ENCODE measurements around the gene ZNF511. TPM values are rescaled to one million over a fixed set of nuclear protein-coding genes. Genes with fewer than 3 reads are reported as not detected.

ZNF511 gene
- total and polyA plus RNA-seq, 9 of the 15 experiments (the other 6 are each of a cell fraction or from before 2014, with no cell fraction given), result 0.61 to 69.3 (median 40.1) TPM

DNA sequence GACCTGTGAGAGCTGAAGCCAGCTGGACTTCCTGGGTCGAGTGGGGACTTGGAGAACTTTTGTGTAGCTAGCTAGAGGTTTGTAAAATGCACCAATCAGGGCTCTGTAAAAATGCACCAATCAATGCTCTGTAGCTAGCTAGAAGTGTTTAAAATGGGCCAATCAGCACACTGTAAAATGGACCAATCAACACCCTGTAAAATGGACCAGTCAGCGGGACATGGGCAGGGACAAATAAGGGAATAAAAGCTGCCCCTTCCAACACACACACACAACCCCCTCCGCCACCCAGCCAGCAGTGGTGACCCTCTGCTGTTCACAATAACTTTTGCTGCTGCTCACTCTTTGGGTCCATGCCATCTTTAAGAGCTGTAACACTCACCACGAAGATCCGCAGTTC lies 7.1 kb downstream of the ZNF511 start:
- Histone ChIP-seq H3K79me2 (ENCODE audit: control insufficient read depth, insufficient read depth, low read length) (no peaks in the 10 kb centered on the region), H3K9ac (ENCODE audit: insufficient read depth in 1 of 2, low read depth in 2 of 2, low read length in 2 of 2) (no peak overlapping the region), H3K27ac (ENCODE audit: extremely low read depth, low read depth, low read length) (no peak overlapping the region), H3K36me3 (ENCODE audit: control insufficient read depth, insufficient read depth, low read length) (peaks cover 23% of the 10 kb centered on the region; the same call in 2 of the 3 replicates), H3K4me2 (ENCODE audit: insufficient read depth, low read length) (no peak overlapping the region), H3K9me1 (ENCODE audit: control insufficient read depth, insufficient read depth, low read length) (no peaks in the 10 kb centered on the region), H3K4me1 (replicated peaks in 1 of 2; ENCODE audit: control insufficient read depth in 2 of 2, insufficient read depth in 2 of 2, low read length in 2 of 2) (peaks cover 0 to 32% of the 10 kb centered on the region in 2 experiments; a peak in 4 of 5 replicates), H2AFZ (ENCODE audit: low read depth, low read length) (no peak overlapping the region), H3K4me3 (no peak overlapping the region), H4K20me1 (replicated peaks; ENCODE audit: control insufficient read depth, insufficient read depth, low read length) (no peaks in the 10 kb centered on the region), H3K27me3 (ENCODE audit: control insufficient read depth in 2 of 2, insufficient read depth in 2 of 2, low read length in 2 of 2) (no peaks in the 10 kb centered on the region), H3K9me3 (replicated peaks; ENCODE audit: control insufficient read depth, insufficient read depth, low read depth, low read length) (no peaks in the 10 kb centered on the region)
- FAIRE-seq (peak; percentile 79), DNase-seq (ENCODE audit: extremely low read depth in 1 of 4, low spot score in 3 of 4) (no peak), ATAC-seq (peak; percentile 20; the same call in 1 of the 3 replicates)
- POLR2A ChIA-PET, result interaction anchor here (0.6 kb wide), 2 partner anchors 8 to 392 kb away, joined by 3 read pairs; no protein-coding TSS in a partner anchor
- peak; percentile 7 for TF ChIP-seq NFYB (IDR thresholded peaks at IDR 0.05; ENCODE audit: extremely low read depth, insufficient read length)
- 0 out of 2 replicates have a peak, but pooled peaks have one; percentile 13 for TF ChIP-seq ZNF316 (IDR thresholded peaks at IDR 0.05)
- TF ChIP-seq POLR2A (conservative IDR thresholded peaks at IDR 0.05), result no peak
- 62% methylated on average over 5 of the region's 5 CpGs for whole genome bisulfite sequencing (ENCODE audit: insufficient coverage, low coverage, missing lambda C conversion rate)
- no TSS peak for BruUV-seq (replicated peaks)
- CTCF ChIA-PET (ENCODE audit: low intra/inter-chr PET ratio), result no interaction called here
- in situ Hi-C loops (cut with MboI), result no loop called here
- intact Hi-C loops (cut with micrococcal nuclease), result no loop called here

DNA sequence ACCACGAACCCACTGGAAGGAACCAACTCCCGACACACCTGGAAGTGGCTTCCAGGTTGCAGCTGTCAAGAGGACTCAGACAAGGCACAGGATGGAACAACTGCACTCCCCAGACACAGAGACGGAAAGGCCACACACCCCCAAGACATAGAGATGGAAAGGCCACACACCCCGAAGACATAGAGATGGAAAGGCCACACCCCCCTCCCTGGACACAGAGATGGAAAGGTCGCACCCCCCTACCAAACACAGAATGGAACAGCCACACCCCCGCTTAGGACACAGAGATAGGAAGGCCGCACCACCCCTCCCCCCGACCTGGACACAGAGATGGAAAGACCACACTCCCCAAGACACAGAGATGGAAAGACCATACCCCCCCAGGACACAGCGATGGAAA lies 7.6 kb downstream of the ZNF511 start:
- ATAC-seq, result no peak
- in situ Hi-C loops (cut with MboI), result no loop called here
- H3K79me2 ChIP-seq (ENCODE audit: control insufficient read depth, insufficient read depth, low read length), result no peaks in the 10 kb centered on the region
- TF ChIP-seq JUND (IDR thresholded peaks at IDR 0.05; ENCODE audit: borderline replicate concordance, low read depth, low read length), result 0 out of 2 replicates have a peak, but pooled peaks have one; percentile 30
- no peak for TF ChIP-seq JUND (tag; IDR thresholded peaks at IDR 0.05; ENCODE audit: borderline replicate concordance, low read depth, low read length)
- TF ChIP-seq FOXK2 (conservative IDR thresholded peaks at IDR 0.05 in 1 of 2, IDR thresholded peaks at IDR 0.05 in 1 of 2; ENCODE audit: low read depth in 2 of 2), result peak in 1 of 2 experiments; percentile 90; a peak in 2 of 4 replicates
- TF ChIP-seq, protein P1, sequence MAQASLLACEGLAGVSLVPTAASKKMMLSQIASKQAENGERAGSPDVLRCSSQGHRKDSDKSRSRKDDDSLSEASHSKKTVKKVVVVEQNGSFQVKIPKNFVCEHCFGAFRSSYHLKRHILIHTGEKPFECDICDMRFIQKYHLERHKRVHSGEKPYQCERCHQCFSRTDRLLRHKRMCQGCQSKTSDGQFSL (CRISPR knock-in tag; IDR thresholded peaks at IDR 0.05), result peak; percentile 30; the same call in 1 of the 2 replicates
- TF ChIP-seq, protein P1 (tag; IDR thresholded peaks at IDR 0.05), result no peak
- no peak for TF ChIP-seq RCOR1 (IDR thresholded peaks at IDR 0.05; ENCODE audit: borderline replicate concordance in 1 of 2, low read depth in 2 of 2, low read length in 2 of 2)
- TF ChIP-seq ATF7 (IDR thresholded peaks at IDR 0.05), result peak; percentile 73
- TF ChIP-seq, protein P2, sequence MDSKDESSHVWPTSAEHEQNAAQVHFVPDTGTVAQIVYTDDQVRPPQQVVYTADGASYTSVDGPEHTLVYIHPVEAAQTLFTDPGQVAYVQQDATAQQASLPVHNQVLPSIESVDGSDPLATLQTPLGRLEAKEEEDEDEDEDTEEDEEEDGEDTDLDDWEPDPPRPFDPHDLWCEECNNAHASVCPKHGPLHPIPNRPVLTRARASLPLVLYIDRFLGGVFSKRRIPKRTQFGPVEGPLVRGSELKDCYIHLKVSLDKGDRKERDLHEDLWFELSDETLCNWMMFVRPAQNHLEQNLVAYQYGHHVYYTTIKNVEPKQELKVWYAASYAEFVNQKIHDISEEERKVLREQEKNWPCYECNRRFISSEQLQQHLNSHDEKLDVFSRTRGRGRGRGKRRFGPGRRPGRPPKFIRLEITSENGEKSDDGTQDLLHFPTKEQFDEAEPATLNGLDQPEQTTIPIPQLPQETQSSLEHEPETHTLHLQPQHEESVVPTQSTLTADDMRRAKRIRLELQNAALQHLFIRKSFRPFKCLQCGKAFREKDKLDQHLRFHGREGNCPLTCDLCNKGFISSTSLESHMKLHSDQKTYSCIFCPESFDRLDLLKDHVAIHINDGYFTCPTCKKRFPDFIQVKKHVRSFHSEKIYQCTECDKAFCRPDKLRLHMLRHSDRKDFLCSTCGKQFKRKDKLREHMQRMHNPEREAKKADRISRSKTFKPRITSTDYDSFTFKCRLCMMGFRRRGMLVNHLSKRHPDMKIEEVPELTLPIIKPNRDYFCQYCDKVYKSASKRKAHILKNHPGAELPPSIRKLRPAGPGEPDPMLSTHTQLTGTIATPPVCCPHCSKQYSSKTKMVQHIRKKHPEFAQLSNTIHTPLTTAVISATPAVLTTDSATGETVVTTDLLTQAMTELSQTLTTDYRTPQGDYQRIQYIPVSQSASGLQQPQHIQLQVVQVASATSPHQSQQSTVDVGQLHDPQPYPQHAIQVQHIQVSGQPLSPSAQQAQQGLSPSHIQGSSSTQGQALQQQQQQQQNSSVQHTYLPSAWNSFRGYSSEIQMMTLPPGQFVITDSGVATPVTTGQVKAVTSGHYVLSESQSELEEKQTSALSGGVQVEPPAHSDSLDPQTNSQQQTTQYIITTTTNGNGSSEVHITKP (IDR thresholded peaks at IDR 0.05; ENCODE audit: partially characterized antibody), result peak; percentile 98
- peak; percentile 73 for TF ChIP-seq TCF7L2 (IDR thresholded peaks at IDR 0.05; ENCODE audit: low read depth, low read length)

More for the DNA sequence above, 7.6 kb downstream of the ZNF511 start:
- H2AFZ ChIP-seq (ENCODE audit: low read depth, low read length), result no peak overlapping the region
- peaks cover 0 to 32% of the 10 kb centered on the region in 2 experiments; a peak in 4 of 5 replicates for H3K4me1 ChIP-seq (replicated peaks in 1 of 2; ENCODE audit: control insufficient read depth in 2 of 2, insufficient read depth in 2 of 2, low read length in 2 of 2)
- intact Hi-C loops (cut with micrococcal nuclease), result no loop called here
- H3K36me3 ChIP-seq (ENCODE audit: control insufficient read depth, insufficient read depth, low read length), result peaks cover 19% of the 10 kb centered on the region; the same call in 2 of the 3 replicates
- no peak overlapping the region for H3K9ac ChIP-seq (ENCODE audit: insufficient read depth in 1 of 2, low read depth in 2 of 2, low read length in 2 of 2)
- ChIA-PET POLR2A (interaction anchor here (0.6 kb wide), 1 partner anchor 8 kb away, joined by 3 read pairs; no protein-coding TSS in a partner anchor), CTCF (ENCODE audit: low intra/inter-chr PET ratio) (no interaction called here)
- H3K9me1 ChIP-seq (ENCODE audit: control insufficient read depth, insufficient read depth, low read length), result no peaks in the 10 kb centered on the region
- 62% methylated on average over 5 of the region's 9 CpGs for WGBS (ENCODE audit: insufficient coverage, low coverage, missing lambda C conversion rate)
- no peak overlapping the region for H3K27ac ChIP-seq (ENCODE audit: extremely low read depth, low read depth, low read length)
- H3K4me2 ChIP-seq (ENCODE audit: insufficient read depth, low read length), result no peak overlapping the region; the same call in 1 of the 2 replicates
- H3K9me3 ChIP-seq (replicated peaks; ENCODE audit: control insufficient read depth, insufficient read depth, low read depth, low read length), result no peaks in the 10 kb centered on the region
- no peaks in the 10 kb centered on the region for H3K27me3 ChIP-seq (ENCODE audit: control insufficient read depth in 2 of 2, insufficient read depth in 2 of 2, low read length in 2 of 2)
- FAIRE-seq, result no peak
- H3K4me3 ChIP-seq, result no peak overlapping the region
- DNase-seq (ENCODE audit: extremely low read depth in 1 of 4, low spot score in 3 of 4), result peak in 2 of 4 experiments; percentile 38 to 42
- H4K20me1 ChIP-seq (replicated peaks; ENCODE audit: control insufficient read depth, insufficient read depth, low read length), result no peaks in the 10 kb centered on the region
- no TSS peak for BruUV-seq (replicated peaks)

Data from K562 (cell line).